Activated naive CD4-positive, alpha-beta T cell treated with anti-CD3 and anti-CD28 coated beads, Interleukin-2, amount 50 U/mL, for 24 hours (primary cell): ENCODE data around the gene DUSP10.

Source experiments
- H3K27ac Mint-ChIP-seq: one replicate; pipeline ENCODE4 v1.8.0; 2021; ENCODE audit warnings: mild to moderate bottlenecking, mixed read lengths
- H3K27me3 Mint-ChIP-seq: one replicate; pipeline ENCODE4 v1.8.0; 2021; ENCODE audit warnings: mixed read lengths
- H3K36me3 Mint-ChIP-seq: one replicate; pipeline ENCODE4 v1.8.0; 2021; ENCODE audit warnings: mixed read lengths
- H3K4me1 Mint-ChIP-seq: one replicate; pipeline ENCODE4 v1.8.0; 2021; ENCODE audit warnings: mixed read lengths
- H3K4me3 Mint-ChIP-seq: one replicate; pipeline ENCODE4 v1.8.0; 2021; ENCODE audit warnings: mild to moderate bottlenecking, mixed read lengths
- H3K9me3 Mint-ChIP-seq: one replicate; pipeline ENCODE4 v1.8.0; 2021; ENCODE audit warnings: mixed read lengths

The DUSP10 gene

DNA sequence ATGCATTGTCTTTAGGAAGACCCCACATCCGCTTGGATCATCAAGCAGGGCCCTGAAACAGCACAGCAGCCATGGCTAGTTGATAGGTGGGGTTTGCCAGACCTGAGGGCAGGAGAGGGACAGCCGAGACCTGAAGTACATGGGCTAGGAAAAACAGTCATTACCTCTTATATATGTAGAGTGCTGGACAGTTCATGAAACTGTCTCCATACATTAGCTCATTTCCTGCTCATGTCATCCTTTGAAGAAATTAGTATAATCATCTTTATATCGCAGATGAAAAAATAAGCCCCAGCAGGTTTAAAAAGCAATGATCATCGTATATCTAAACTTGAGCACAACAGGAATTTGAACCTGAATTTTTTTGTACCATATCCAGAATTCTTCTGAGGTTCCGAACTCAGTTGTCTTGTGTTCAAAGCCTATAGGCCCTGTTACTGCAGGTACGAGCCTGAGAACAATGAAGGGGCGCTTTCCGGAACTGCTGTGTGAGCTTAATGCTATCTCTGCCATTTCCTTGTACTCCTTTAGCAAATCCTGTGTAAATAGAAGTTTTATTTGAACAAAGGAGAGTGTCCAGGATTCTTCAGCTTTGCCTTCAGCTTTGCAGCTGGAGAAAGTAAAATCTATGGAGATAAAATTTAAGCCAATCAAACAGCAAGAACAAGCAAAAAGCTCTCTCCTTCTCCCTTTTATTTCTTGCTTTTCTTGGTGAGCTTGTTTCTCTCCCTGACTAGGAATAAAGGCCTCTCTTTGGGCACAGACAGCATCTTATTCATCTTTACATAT is 32.4 kb upstream of the DUSP10 start:
- Mint-ChIP-seq H3K27ac (no peak overlapping the region), H3K4me3 (no peak overlapping the region), H3K27me3 (no peaks in the 10 kb centered on the region), H3K9me3 (no peaks in the 10 kb centered on the region), H3K36me3 (no peaks in the 10 kb centered on the region), H3K4me1 (peaks cover 47% of the 10 kb centered on the region)

DNA sequence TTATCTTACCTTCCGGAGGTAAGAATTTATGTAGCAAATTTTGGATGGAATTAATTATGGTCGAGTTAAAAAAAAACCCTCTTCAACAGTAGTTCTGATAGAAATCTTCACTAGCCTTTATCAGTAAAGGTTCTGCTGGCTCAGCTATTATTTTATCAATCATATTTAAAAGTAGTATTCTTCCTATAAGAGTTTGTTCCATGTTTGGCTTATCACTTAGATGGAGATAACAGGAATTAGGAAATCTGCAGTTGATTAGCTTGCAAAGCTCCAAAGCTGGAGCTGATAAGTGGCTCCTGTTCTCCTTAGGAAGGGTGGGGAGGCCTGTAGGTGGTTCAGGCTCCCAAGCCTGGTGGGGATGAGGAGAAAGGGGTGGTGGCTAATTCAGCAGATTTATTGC is 31.5 kb upstream of the DUSP10 start:
- Mint-ChIP-seq H3K4me3 (no peak overlapping the region), H3K27ac (no peak overlapping the region), H3K4me1 (peaks cover 46% of the 10 kb centered on the region), H3K9me3 (no peaks in the 10 kb centered on the region), H3K27me3 (no peaks in the 10 kb centered on the region), H3K36me3 (no peaks in the 10 kb centered on the region)

DNA sequence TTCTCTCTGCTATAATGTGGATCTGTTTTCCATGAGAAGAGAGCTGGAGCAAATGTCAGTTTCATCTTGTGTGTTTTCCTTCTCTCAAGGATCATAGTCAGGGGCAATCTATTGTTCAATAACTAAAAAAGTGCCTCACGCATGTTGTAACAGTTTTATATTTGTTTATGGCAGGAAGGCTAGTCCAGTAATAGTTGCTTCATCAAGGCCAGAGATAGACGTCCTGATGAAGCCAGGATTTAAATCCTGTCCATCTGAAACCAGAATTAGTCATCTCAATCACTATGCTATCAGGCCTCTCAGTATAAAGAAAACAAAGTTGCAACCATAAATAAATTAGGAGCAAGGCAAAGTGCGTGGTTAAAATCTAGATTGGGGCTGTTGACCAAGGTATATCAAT is 30.2 kb upstream of the DUSP10 start:
- H3K4me1 Mint-ChIP-seq: peaks cover 35% of the 10 kb centered on the region
- H3K27me3 Mint-ChIP-seq: no peaks in the 10 kb centered on the region
- H3K4me3 Mint-ChIP-seq: no peak overlapping the region
- peak overlapping the region; percentile 31 for H3K27ac Mint-ChIP-seq
- H3K9me3 Mint-ChIP-seq: no peaks in the 10 kb centered on the region
- H3K36me3 Mint-ChIP-seq: no peaks in the 10 kb centered on the region

DNA sequence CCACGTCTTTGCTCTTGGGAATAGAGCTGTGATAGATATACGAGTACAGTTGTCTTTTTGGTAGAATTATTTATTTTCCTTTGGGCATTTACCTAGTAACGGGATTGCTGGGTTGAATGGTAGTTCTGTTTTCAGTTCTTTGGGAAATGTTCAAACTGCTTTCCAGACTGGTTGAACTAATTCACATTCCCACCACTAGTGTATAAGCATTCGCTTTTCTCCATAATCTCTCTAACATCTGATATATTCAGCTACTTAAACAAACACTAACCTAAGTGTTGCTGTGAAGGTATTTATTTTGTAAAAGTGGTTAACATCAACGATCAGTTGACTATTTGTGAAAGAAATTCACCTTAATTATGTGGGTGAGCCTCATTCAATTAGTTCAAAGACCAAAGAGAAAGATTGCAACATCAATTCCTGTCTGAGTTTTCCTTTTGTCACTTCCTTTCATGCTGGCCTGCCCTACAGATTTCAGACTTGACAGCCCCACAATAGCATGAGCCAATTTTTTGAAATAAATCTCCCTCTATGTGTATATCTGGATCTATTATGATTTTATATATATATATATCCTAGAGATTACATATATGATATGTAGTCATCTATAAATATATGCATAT is 26.7 kb upstream of the DUSP10 start:
- H3K4me3 Mint-ChIP-seq: no peak overlapping the region
- no peaks in the 10 kb centered on the region for H3K9me3 Mint-ChIP-seq
- no peaks in the 10 kb centered on the region for H3K36me3 Mint-ChIP-seq
- H3K4me1 Mint-ChIP-seq: peaks cover 14% of the 10 kb centered on the region
- no peaks in the 10 kb centered on the region for H3K27me3 Mint-ChIP-seq
- no peak overlapping the region for H3K27ac Mint-ChIP-seq

DNA sequence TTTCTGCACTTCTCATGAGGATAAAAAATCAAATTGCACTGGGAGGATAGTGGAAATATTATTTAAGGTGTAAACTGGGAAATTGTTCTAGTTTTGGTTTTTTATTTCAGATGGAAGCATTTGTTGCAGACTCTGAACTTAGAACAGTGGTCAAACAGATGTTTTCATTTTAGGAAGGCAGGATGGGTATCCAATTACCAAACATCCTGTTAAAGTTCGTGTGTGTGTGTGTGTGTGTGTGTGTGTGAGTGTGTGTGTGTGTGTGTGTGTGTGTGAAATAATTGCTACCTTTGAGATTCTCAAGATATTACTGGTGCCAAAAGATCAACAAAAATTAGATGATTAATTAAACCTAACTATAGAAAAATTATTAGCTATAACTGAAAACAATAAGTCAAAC is 24.3 kb upstream of the DUSP10 start:
- Mint-ChIP-seq H3K4me3 (no peak overlapping the region), H3K9me3 (no peaks in the 10 kb centered on the region), H3K4me1 (peaks cover 14% of the 10 kb centered on the region), H3K27ac (no peak overlapping the region), H3K36me3 (no peaks in the 10 kb centered on the region), H3K27me3 (no peaks in the 10 kb centered on the region)

DNA sequence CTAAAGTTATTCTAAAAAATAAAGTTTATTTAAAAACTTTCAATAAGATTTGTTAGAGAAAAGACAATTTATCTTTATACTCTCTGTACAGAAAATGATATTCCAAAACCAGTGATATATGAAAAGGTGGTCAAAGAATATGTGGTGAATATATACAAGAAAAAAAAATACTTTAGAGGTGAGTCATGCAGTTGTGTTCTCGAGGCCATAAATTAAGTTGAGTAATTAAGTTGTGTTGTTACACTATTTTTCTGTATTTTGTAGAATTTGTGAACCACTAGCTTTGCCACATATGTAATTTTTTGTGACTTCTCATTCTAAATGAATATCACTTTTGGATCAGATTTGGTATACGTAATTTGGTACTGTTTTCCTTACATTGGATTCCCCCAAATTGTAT is 23.6 kb upstream of the DUSP10 start:
- Mint-ChIP-seq H3K4me1 (peaks cover 17% of the 10 kb centered on the region), H3K27me3 (no peaks in the 10 kb centered on the region), H3K4me3 (no peak overlapping the region), H3K9me3 (no peaks in the 10 kb centered on the region), H3K36me3 (no peaks in the 10 kb centered on the region), H3K27ac (no peak overlapping the region)

DNA sequence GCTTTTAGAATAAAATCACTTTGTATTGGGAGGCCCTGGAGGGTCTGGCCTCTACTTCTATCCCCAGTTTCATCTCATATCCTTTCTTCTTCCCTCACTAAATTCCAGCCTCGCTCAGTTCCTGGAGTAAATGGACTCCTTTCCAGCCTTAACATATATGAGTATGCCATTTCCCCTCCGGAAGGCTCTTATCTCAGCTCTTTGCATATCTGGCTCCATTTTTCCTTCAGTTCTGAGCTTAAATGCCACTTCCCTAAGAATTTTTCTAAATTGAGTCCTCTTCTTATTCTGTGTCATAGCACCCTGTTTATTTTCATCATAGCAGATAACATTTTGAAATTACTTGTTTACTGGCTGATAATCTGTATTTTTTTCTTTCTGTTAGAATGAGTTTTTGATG is 20.2 kb upstream of the DUSP10 start:
- H3K36me3 Mint-ChIP-seq: no peaks in the 10 kb centered on the region
- no peak overlapping the region for H3K27ac Mint-ChIP-seq
- no peaks in the 10 kb centered on the region for H3K27me3 Mint-ChIP-seq
- H3K4me1 Mint-ChIP-seq: peaks cover 4% of the 10 kb centered on the region
- H3K4me3 Mint-ChIP-seq: no peak overlapping the region
- H3K9me3 Mint-ChIP-seq: no peaks in the 10 kb centered on the region

DNA sequence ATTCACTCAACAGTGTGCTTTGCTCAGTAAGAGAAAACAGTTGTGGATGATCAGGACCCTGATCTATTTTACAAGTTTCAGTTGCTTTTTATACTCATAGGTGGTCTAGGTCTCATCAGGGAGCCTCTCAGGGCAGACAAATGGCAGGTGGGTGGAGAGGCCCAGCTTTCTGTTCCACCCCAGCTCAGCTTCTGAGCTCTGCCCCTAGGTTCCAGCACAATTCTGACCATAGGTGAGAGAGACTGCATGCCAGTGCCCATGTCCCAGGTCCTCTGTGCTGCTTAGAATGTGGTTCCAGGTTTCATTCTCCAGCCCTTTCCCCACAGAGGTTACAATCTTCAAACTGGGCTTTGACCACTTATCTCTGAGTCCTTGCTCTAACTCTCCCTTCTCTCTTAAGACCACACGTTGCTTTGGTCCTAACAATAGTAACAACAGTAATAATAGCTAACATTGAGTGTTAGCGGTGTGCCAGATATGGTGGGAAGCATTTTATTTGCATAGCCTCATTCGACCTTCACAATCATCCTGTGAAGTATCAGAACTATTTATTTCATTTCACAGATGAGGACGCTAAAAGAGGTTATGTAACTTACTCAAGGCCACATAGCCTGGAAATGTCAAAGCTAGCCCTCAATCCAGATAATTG is 19.6 kb upstream of the DUSP10 start:
- H3K9me3 Mint-ChIP-seq: no peaks in the 10 kb centered on the region
- no peak overlapping the region for H3K4me3 Mint-ChIP-seq
- no peak overlapping the region for H3K27ac Mint-ChIP-seq

DNA sequence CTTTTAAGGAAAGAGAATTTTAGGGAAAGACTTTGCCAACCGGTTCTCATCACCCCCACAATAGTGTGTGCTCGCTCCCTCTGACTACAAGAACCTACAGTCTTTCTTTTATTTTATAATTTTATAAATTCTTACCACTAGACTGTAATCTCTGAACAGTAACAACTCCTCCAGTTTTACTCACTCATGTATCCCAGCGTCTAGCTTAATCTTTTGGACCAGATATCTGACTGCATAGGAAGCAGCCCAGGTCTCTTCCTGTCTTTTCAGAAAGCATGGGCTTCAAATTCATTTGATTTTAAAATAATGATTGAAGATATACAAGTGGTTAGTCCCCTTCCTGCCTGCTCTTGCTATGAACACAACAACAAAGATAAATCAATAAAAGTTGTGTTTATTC is 19.0 kb upstream of the DUSP10 start:
- Mint-ChIP-seq H3K36me3 (no peaks in the 10 kb centered on the region), H3K9me3 (no peaks in the 10 kb centered on the region), H3K4me1 (peaks cover 4% of the 10 kb centered on the region), H3K4me3 (no peak overlapping the region), H3K27ac (no peak overlapping the region), H3K27me3 (no peaks in the 10 kb centered on the region)

More for the DNA sequence above, 19.6 kb upstream of the DUSP10 start:
- H3K4me1 Mint-ChIP-seq: peaks cover 4% of the 10 kb centered on the region
- no peaks in the 10 kb centered on the region for H3K36me3 Mint-ChIP-seq
- H3K27me3 Mint-ChIP-seq: no peaks in the 10 kb centered on the region

DNA sequence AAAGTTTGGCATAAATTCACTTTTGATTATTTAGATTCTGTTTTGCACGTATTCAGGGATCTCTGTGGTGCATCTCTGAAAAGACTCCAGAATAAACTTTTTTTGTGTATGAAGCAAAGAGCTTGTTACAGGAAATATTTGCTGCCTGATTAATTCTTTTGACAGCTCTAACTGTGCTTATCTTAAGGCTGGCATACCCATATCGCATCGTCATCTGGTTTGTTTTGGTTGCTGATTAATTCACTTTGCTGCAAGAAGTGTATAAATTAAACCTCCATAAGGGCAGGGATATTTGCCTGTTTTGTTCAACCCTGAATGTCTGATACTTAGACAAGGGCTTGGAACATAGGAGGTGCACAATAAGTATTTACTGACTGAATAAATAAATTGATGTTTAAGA is 17.5 kb upstream of the DUSP10 start:
- peaks cover 9% of the 10 kb centered on the region for H3K4me1 Mint-ChIP-seq
- no peak overlapping the region for H3K27ac Mint-ChIP-seq

DNA sequence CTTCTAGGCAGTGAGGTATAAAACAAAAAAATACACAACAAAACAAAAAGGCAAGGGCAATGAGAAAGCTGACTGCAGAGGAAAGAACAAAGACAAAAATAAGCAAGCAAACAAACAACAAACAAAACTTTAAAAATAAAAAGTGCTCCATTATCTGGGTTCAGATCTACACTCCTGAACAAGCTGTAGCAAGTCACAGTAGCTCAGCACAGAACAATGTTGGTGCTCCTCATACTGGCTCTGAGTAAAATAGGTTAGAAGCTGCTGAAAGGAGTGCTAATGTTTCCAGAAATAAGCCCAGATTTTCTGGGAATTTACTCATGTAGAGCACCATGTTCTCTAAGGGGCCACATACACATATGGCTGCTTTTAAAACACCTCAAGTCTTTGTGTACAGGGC is 16.6 kb upstream of the DUSP10 start:
- H3K4me3 Mint-ChIP-seq: no peak overlapping the region
- no peaks in the 10 kb centered on the region for H3K9me3 Mint-ChIP-seq
- H3K27ac Mint-ChIP-seq: no peak overlapping the region
- no peaks in the 10 kb centered on the region for H3K36me3 Mint-ChIP-seq
- H3K4me1 Mint-ChIP-seq: peaks cover 18% of the 10 kb centered on the region
- H3K27me3 Mint-ChIP-seq: no peaks in the 10 kb centered on the region

More for the DNA sequence above, 17.5 kb upstream of the DUSP10 start:
- no peaks in the 10 kb centered on the region for H3K27me3 Mint-ChIP-seq
- no peak overlapping the region for H3K4me3 Mint-ChIP-seq
- no peaks in the 10 kb centered on the region for H3K36me3 Mint-ChIP-seq
- H3K9me3 Mint-ChIP-seq: no peaks in the 10 kb centered on the region

DNA sequence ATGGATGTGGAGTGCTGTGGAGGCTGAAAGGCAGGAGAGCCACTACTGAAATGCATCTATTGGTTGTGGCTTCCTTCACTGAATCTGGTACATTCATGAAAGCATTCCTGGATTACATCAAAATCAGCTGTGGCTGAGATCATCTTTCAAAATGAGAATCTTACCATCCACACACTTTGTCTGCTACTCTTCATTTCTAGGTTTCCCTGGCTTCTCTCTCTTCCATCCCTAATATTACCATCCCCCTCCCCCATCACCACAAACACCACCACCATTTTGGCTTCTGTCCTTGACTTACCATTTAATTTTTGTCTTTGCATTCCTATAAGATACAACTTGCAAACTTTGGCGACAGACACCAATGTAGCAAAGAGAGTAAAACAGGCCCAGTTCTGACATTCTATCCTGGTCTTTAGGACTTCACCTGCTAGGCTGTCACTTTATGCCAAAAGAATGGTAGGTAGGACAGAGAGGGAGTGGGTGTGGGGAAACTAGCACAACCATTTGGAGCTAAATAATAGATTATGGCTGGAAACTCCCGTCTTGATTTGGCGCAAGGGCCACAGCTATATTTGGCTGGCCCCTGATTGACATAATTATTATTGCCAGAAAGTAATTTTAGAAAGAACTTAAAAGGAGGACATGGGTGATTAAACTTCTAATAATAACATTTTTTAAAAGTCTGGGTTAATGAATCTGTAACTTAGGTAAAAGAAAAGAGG is 15.1 kb upstream of the DUSP10 start:
- Mint-ChIP-seq H3K4me3 (no peak overlapping the region), H3K36me3 (no peaks in the 10 kb centered on the region), H3K27ac (peak overlapping the region; percentile 18), H3K4me1 (peaks cover 18% of the 10 kb centered on the region), H3K27me3 (no peaks in the 10 kb centered on the region), H3K9me3 (no peaks in the 10 kb centered on the region)

DNA sequence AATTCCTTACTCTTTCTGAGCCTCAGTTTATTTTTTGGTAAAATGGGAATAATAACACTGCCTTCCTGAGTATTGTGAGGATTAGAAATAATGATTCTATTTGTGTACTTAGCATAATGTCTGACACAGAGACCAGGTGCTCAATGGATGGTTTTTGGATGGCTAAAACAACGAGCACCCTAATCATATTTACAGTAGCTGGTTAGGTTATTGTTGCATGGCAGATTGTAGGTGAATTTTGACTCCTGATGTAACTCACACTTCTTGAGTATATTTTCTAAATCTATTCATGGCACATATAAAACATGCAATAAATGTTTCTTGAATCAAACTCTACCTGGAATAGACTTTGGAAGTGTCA is 11.9 kb upstream of the DUSP10 start:
- no peaks in the 10 kb centered on the region for H3K36me3 Mint-ChIP-seq
- H3K9me3 Mint-ChIP-seq: no peaks in the 10 kb centered on the region
- no peaks in the 10 kb centered on the region for H3K27me3 Mint-ChIP-seq
- H3K4me1 Mint-ChIP-seq: peaks cover 14% of the 10 kb centered on the region
- peak overlapping the region; percentile 20 for H3K4me3 Mint-ChIP-seq
- H3K27ac Mint-ChIP-seq: peak overlapping the region; percentile 83

DNA sequence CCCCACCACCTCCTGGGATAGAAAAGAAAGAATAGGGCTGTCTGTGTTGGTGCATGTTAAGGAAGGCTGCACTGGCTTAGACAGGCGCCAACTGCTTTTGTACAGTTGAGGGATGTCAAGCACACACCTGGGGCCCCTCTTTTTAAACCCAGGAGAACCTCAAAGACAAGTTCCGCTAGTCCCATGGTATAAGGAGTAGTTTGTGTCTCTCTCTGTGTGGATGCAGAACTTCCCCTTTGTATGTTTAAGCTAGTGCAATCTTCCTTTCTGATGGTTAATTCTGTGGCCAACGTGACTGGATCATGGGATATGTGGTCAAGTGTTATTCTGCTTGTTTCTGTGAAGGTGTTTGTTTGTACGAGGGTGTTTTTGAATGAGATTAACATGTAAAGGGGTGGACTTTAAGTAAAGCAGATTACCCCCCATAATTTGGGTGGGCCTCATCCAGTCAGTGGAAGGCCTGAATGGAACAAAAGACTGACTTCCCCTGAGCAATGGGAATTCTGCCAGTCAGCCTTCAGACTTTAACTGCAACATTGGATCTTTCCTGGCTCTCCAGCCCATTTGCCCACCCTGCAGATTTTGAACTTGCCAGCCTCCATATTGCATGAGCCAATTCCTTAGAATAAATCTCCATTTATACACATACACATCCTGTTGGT is 9.5 kb upstream of the DUSP10 start:
- Mint-ChIP-seq H3K27me3 (no peaks in the 10 kb centered on the region), H3K27ac (no peak overlapping the region), H3K4me1 (peaks cover 14% of the 10 kb centered on the region), H3K36me3 (no peaks in the 10 kb centered on the region), H3K4me3 (no peak overlapping the region), H3K9me3 (no peaks in the 10 kb centered on the region)

DNA sequence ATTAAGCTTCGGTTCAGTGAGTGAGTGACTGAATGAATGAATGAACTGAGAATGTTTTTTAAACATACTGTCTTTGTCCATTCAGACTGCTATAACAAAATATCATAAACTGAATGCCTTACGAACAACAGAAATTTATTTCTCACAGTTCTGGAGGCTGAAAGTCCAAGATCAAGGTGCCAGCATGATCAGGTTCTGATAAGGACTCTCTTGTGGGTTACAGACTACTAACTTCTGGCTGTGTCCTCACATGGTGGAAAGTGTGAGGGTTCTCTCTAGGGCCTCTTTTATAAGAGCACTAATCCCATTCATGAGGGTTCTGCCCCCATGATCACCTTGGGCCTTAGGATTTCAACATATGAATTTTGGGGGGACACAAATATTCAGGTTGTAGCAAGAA is 7.1 kb upstream of the DUSP10 start:
- no peak overlapping the region for H3K27ac Mint-ChIP-seq
- H3K4me3 Mint-ChIP-seq: no peak overlapping the region
- H3K9me3 Mint-ChIP-seq: no peaks in the 10 kb centered on the region
- no peaks in the 10 kb centered on the region for H3K27me3 Mint-ChIP-seq
- H3K36me3 Mint-ChIP-seq: no peaks in the 10 kb centered on the region
- peaks cover 6% of the 10 kb centered on the region for H3K4me1 Mint-ChIP-seq
